ENCODE data around the gene MYOM1.
"Not testable (repeated sequence)": the region's sequence is repeated elsewhere in the genome, so short reads cannot be mapped to it uniquely, and the experiment has no call there.

The MYOM1 gene

GRCh38 chr18:3055186-3055728 is 164.5 kb downstream of the MYOM1 start:
- DNase-seq (ENCODE audit: low read depth): peak; percentile 40

GRCh38 chr18:3054780-3055179 is 165.0 kb downstream of the MYOM1 start:
- no peak for DNase-seq (ENCODE audit: low read depth)

DNA sequence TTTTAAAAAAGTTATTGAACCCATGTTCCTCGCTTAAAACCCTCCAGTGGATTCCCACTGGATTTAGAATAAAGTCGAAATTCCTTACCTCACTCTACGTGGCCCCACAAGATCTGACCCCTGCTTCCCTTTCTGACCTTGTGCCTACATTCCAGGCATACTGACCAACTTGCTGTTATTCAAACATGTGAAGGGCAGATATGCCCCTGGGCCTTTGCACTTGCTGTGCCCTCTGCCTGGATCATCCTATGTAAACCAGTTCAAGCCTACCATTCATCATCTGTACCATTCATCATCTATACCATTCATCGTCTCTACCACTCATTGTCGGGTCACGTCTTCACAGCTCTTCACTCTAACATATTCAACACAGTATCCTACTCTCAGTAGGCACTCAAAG is 165.6 kb downstream of the MYOM1 start:
- no peak for DNase-seq (ENCODE audit: low read depth)

GRCh38 chr18:3053081-3053480 is 166.7 kb downstream of the MYOM1 start:
- DNase-seq (ENCODE audit: low read depth): no peak

DNA sequence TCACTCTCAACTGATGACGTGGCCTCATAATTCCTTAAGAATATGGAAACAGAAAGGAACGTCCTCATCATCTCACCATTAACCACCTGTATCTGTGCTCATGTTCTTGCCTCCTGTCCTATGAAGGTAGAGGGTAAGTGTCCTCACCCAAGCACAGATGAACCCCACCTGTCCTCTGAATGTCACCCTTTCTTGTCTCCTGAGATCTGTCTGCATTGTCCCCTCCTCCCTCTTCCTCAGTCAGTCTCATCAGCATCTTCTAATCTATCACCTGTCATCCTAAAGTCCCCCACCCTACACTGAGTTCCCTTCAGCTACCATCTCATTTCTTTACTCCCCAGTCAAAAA is 167.4 kb downstream of the MYOM1 start:
- no peak for DNase-seq (ENCODE audit: low read depth)

- peak; percentile 63 for DNase-seq (ENCODE audit: low read depth)
These were observed 167.9 kb downstream of the MYOM1 start for GRCh38 chr18:3051718-3052410.

GRCh38 chr18:3049897-3050454 is 169.8 kb downstream of the MYOM1 start:
- DNase-seq (ENCODE audit: low read depth): not testable (repeated sequence)

DNA sequence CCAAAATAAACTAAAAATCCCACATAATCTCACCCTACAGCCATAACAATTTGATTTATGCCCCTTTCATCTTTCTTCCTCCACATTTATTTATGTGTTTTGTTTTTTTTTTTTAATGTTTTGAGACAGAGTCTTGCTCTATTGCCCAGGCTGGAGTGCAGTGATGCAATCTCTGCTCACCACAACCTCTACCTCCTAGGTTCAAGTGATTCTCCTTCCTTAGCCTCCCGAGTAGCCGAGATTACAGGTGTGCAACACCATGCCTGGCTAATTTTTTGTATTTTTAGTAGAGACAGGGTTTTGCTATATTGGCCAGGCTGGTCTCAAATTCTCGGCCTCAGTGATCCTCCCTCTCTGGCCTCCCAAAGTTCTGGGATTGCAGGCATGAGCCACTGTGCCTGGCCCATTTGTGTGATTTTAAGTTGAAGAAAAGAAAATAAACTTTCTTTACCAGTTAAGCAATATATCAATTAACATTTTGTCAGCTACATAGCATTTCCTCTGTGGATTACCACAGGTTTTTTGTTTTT is 170.9 kb downstream of the MYOM1 start:
- DNase-seq (ENCODE audit: low read depth): no peak

DNA sequence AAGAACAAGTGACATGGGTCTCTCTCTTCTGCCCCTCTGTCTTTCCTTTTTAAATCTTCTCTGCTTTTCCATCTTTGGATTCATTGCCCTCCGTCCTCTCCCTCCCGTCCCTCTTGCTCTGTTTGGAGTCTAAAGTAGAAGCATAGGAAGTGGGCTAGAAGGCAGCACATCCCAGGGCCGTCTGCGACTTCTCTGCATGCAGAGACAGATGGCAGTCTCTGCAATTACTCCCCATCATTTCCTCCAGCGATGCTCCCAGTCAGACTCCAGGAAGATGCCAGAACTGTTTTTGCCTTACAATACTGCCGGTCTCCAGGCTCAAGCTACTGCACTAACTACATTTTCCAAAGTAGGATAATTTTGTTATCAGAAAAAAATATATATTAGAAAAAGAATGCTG is 171.6 kb downstream of the MYOM1 start:
- no peak for DNase-seq (ENCODE audit: low read depth)

- DNase-seq (ENCODE audit: low read depth): no peak
These were observed 173.5 kb downstream of the MYOM1 start for GRCh38 chr18:3046216-3046808.

DNA sequence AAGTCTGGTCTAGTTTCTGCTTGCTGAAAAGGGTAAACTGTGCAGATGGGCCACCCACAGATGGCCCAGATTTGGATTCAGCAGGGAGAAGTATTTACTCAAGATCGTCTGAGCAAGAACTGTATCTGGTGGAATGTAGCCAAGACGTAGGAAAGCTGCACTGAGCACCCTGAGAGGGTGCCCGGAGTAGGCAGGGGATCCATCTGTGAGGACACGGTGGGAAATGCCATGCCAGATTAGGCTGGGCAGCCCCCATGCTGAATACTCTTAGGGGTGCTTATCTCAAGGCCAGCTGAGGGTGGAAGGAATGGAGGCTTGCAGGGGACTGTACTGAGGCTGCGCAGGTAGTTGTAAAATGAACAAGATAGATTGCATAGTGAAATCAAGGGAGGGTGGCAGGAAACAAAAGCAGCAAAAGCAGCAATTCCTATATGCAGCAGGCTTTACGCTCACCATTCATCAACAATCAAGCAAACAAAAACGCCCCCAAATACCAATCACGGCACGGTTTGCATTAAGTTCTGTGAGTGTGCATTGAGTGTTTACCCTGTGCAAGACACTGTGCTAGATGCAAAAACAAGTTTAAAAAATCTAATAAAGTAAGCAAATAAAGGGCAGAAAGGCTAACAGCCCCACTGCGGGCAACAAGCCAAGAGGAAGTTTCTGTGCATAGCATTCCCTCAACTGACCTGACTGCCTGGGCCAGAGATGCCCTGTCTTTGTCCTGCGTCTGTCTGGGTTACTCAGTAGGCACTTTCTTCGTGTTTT is 174.7 kb downstream of the MYOM1 start:
- DNase-seq (ENCODE audit: low read depth): no peak

GRCh38 chr18:3042379-3042778 is 177.4 kb downstream of the MYOM1 start:
- DNase-seq (ENCODE audit: low read depth): no peak

DNA sequence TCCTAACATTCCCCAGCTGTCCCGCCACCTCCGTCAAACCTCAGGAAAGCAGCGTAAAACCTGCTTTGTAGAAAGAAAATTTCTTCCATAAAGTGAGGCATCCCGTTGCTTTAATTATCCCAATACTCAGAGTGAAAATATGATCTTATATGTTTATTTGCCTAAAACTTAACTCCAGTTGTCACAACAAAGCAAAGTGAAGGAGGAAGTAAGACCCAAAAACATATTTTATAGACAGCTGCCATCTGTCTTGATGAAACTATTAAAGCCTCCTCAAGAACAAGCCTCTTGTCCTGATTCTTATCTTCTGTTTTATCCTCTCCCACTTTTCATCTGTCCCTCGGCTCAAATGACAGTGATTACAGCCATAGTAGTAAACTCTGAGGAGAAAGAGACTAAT is 177.9 kb downstream of the MYOM1 start:
- DNase-seq (ENCODE audit: low read depth): no peak

DNA sequence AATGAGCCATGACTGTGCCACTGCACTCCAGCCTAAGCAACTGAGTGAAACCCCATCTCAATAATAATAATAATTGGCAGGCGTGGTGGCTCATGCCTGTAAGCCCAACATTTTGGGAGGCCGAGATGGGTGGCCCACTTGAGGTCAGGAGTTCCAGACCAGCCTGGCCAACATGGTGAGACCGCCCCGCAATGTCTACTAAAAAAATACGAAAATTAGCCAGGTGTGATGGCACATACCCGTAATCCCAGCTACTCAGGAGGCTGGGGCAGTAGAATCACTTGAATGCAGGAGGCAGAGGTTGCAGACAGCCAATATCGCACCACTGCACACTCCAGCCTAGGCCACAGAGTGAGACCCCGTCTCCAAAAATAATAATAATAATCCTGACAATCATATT is 178.9 kb downstream of the MYOM1 start:
- no peak for DNase-seq (ENCODE audit: low read depth)

DNA sequence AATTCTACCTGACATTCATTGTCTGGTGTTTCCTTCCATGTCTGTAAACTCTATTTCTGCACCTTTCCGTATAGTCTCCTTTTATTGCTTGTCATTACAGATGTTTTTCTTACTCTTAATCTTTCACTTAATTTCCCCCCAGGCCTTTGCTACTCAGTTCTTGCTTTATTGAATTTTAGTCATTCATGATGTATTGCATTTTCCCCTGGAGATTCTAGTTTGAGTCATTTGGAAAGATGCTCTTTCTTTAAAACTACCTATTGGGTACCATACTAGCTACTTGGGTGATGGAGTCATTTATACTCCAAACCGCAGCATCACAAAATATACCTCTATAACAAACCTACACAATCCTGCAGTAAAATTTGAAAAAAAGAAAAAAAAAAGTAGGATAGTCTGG is 179.6 kb downstream of the MYOM1 start:
- DNase-seq (ENCODE audit: low read depth): no peak

- peak; percentile 90 for DNase-seq (ENCODE audit: low read depth)
These were observed 182.3 kb downstream of the MYOM1 start for GRCh38 chr18:3037423-3037915.

GRCh38 chr18:3036108-3036507 is 183.7 kb downstream of the MYOM1 start:
- DNase-seq (ENCODE audit: low read depth): no peak

DNA sequence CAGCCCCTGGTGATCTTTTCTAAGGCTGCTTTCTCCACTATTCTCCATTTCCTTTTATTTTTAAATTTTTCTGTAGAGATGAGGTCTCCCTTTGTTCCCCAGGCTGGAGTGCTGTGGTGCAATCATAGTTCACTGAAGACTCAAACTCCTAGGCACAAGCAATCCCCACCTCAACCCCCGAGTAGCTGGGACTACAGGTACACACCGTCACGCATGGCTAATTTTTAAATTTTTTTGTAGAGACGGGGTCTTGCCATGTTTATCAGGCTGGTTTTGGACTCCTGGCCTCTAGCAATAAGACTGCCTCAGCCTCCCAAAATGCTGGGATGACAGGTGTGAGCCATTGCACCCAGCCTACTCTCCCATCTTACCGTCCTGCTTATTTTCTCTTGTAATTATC is 184.1 kb downstream of the MYOM1 start:
- no peak for DNase-seq (ENCODE audit: low read depth)

GRCh38 chr18:3032721-3033120 is 187.0 kb downstream of the MYOM1 start:
- no peak for DNase-seq (ENCODE audit: low read depth)

DNA sequence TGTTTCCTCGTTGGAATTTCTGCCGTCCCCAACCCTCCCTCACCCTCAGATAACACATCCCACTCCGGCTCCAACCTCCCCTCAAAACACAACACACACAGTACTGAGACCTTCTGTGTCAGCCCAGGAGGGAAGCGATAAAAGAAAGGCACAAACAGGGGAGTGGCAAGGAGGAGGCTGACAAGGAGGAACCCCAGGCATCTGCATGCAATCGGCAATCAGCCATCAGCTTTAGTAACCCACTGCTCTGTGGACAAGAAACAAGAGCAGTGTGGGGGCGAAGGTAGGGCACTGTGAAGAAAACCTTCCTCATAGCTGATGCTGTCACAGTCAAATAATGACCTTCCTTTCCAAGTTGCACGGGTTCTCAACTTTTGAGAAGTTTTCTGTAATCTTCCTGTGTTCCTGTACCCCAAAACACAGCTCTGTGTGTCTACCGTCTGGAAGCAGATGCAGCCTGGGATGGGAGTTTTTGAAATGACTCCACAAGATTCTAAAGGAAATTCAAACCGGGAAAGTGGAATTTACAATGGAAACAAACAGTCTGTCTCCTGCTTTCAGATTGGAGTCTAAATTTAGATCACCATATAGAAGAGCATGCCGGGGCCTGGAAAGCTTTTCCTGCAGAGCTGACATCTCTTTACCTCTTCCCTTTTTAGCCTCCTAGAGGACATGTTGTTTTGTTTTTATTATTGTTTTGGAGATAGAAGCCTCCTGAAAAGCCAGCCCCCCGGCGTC is 190.4 kb downstream of the MYOM1 start:
- peak; percentile 37 for DNase-seq (ENCODE audit: low read depth)

- DNase-seq (ENCODE audit: low read depth): not testable (repeated sequence)
These were observed 191.7 kb downstream of the MYOM1 start for GRCh38 chr18:3028115-3028514.
